Measurements from ENCODE around the gene LANCL1. TPM values are rescaled to one million over a fixed set of nuclear protein-coding genes. Genes with fewer than 3 reads are reported as not detected.

Gene LANCL1
- total and polyA plus RNA-seq, 2 donors from 2014 or later = 28.0 to 47.4 TPM

DNA sequence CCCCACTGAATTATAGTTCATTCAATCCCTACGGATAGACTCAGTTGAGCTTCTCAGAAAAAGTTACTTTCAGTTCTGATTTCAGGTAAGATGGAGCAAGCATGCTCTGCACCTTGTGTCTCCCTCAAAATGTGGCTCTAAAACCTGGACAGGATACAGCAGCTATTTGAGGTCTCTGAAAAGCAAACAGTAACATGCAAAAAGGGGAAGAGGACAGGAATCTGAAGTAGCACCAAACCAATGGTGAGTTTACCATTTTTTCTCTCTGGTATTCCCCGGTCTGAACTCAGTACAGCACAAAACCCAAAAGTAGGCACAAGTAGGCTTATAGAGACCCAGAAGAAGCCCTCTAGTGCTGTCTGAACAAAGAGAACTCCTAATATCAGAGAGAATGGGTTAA is 34.1 kb downstream of the LANCL1 start:
- peaks cover 0 to 23% (median 0%) of the 10 kb centered on the region in 3 donors for H3K36me3 ChIP-seq (ENCODE audit: control insufficient read depth in 2 of 3, insufficient read depth in 3 of 3, low read length in 3 of 3)
- TF ChIP-seq, protein P1, sequence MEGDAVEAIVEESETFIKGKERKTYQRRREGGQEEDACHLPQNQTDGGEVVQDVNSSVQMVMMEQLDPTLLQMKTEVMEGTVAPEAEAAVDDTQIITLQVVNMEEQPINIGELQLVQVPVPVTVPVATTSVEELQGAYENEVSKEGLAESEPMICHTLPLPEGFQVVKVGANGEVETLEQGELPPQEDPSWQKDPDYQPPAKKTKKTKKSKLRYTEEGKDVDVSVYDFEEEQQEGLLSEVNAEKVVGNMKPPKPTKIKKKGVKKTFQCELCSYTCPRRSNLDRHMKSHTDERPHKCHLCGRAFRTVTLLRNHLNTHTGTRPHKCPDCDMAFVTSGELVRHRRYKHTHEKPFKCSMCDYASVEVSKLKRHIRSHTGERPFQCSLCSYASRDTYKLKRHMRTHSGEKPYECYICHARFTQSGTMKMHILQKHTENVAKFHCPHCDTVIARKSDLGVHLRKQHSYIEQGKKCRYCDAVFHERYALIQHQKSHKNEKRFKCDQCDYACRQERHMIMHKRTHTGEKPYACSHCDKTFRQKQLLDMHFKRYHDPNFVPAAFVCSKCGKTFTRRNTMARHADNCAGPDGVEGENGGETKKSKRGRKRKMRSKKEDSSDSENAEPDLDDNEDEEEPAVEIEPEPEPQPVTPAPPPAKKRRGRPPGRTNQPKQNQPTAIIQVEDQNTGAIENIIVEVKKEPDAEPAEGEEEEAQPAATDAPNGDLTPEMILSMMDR (IDR thresholded peaks at IDR 0.05; ENCODE audit: borderline replicate concordance, extremely low read depth, insufficient read depth) = no peak
- H3K9ac ChIP-seq (ENCODE audit: low read length in 3 of 3) = no peak overlapping the region
- H3K9me3 ChIP-seq (ENCODE audit: control insufficient read depth in 2 of 3, insufficient read depth in 1 of 3, low read length in 3 of 3) = no peaks in the 10 kb centered on the region
- no peak for DNase-seq
- FAIRE-seq = no peak
- no peak overlapping the region for H3K27ac ChIP-seq (ENCODE audit: low read depth in 2 of 2, low read length in 2 of 2)
- no peaks in the 10 kb centered on the region for H3K4me1 ChIP-seq (ENCODE audit: control insufficient read depth in 2 of 3, insufficient read depth in 2 of 3, low read depth in 1 of 3, low read length in 3 of 3)
- no peak overlapping the region for H3K4me3 ChIP-seq (ENCODE audit: low read length in 3 of 3)
- intact Hi-C loops (cut with DNase I) = no loop called here
- no peaks in the 10 kb centered on the region for H3K27me3 ChIP-seq (ENCODE audit: control insufficient read depth, insufficient read depth, low read length)

DNA sequence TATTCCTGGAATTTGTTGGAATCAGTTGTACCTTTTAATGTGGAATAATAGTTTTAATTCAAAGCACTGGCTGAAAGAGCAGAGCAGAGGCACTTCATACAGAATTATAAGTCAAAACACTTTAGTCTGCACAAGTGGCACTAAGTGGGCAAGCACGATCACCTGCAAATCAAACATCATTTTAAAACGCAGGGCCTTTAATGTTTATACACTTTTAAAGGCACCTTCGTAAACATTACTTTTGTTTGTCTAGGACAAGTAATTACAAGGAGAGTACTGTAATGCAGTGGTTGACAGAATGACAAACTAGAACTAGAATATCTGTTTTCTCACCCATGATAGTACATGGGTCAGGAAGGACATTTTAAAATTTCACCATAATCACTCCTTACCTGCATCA is 36.4 kb downstream of the LANCL1 start:
- H3K27ac ChIP-seq (ENCODE audit: low read depth in 2 of 2, low read length in 2 of 2) = no peak overlapping the region
- peaks cover 3 to 39% (median 13%) of the 10 kb centered on the region in 3 donors for H3K36me3 ChIP-seq (ENCODE audit: control insufficient read depth in 2 of 3, insufficient read depth in 3 of 3, low read length in 3 of 3)
- no peak overlapping the region for H3K4me3 ChIP-seq (ENCODE audit: low read length in 3 of 3)
- H3K9ac ChIP-seq (ENCODE audit: low read length in 3 of 3) = no peak overlapping the region
- no peak for FAIRE-seq
- TF ChIP-seq, protein P1 (IDR thresholded peaks at IDR 0.05; ENCODE audit: borderline replicate concordance, extremely low read depth, insufficient read depth) = no peak
- H3K27me3 ChIP-seq (ENCODE audit: control insufficient read depth, insufficient read depth, low read length) = no peaks in the 10 kb centered on the region
- no peaks in the 10 kb centered on the region for H3K9me3 ChIP-seq (ENCODE audit: control insufficient read depth in 2 of 3, insufficient read depth in 1 of 3, low read length in 3 of 3)
- intact Hi-C loops (cut with DNase I) = no loop called here
- no peak for DNase-seq
- H3K4me1 ChIP-seq (ENCODE audit: control insufficient read depth in 2 of 3, insufficient read depth in 2 of 3, low read depth in 1 of 3, low read length in 3 of 3) = no peaks in the 10 kb centered on the region

DNA sequence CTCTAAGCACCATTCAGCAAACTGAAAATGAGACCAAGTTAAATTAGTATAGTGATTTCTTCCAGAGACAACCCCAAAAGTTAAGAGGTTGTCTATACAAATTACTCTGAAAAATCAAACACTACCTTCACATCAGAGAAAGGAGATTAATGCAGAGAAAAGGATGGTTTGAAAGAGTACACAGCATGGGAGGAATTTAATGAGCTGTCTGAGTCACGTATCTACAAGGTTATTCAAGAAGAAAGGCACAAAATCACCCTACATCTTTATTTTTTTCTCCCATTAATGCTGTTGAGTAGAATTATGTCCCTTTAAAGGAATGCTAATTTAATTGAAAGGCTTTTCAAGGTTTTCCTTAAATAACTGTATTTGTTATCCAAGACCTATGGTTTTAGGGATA is 41.1 kb downstream of the LANCL1 start:
- Histone ChIP-seq H3K4me3 (ENCODE audit: low read length in 3 of 3) (no peak overlapping the region), H3K36me3 (ENCODE audit: control insufficient read depth in 2 of 3, insufficient read depth in 3 of 3, low read length in 3 of 3) (peaks cover 3 to 50% (median 21%) of the 10 kb centered on the region in 3 donors), H3K4me1 (ENCODE audit: control insufficient read depth in 2 of 3, insufficient read depth in 2 of 3, low read depth in 1 of 3, low read length in 3 of 3) (no peaks in the 10 kb centered on the region), H3K27ac (ENCODE audit: low read depth in 2 of 2, low read length in 2 of 2) (no peak overlapping the region), H3K9me3 (ENCODE audit: control insufficient read depth in 2 of 3, insufficient read depth in 1 of 3, low read length in 3 of 3) (no peaks in the 10 kb centered on the region), H3K9ac (ENCODE audit: low read length in 3 of 3) (no peak overlapping the region), H3K27me3 (ENCODE audit: control insufficient read depth, insufficient read depth, low read length) (no peaks in the 10 kb centered on the region)
- FAIRE-seq (no peak), DNase-seq (no peak)
- TF ChIP-seq, protein P1 (IDR thresholded peaks at IDR 0.05; ENCODE audit: borderline replicate concordance, extremely low read depth, insufficient read depth) = no peak
- intact Hi-C loops (cut with DNase I) = no loop called here

DNA sequence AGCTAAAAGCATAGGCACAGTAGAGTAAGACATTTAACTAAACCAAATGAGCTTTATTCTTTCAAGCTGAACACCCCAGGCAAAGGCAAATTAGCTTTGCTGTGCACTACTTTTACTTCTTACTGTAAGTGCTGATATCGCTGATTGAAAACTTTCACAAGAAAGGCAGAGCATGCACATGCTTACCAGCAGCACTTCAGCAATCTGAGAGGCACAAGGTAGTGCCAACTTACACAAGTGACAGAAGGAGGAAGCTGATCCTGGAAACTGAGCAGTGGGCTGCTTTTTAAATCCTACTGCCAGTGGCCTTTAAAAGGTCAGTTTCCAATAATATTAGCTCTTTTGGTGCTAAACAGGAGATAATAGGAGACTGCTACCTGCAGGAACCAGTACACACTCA is 43.9 kb downstream of the LANCL1 start:
- TF ChIP-seq, protein P1 (IDR thresholded peaks at IDR 0.05; ENCODE audit: borderline replicate concordance, extremely low read depth, insufficient read depth) = no peak
- H3K4me1 ChIP-seq (ENCODE audit: control insufficient read depth in 2 of 3, insufficient read depth in 2 of 3, low read depth in 1 of 3, low read length in 3 of 3) = no peaks in the 10 kb centered on the region
- no peak overlapping the region for H3K27ac ChIP-seq (ENCODE audit: low read depth in 2 of 2, low read length in 2 of 2)
- no peak for DNase-seq
- FAIRE-seq = no peak
- H3K4me3 ChIP-seq (ENCODE audit: low read length in 3 of 3) = no peak overlapping the region
- H3K27me3 ChIP-seq (ENCODE audit: control insufficient read depth, insufficient read depth, low read length) = no peaks in the 10 kb centered on the region
- H3K36me3 ChIP-seq (ENCODE audit: control insufficient read depth in 2 of 3, insufficient read depth in 3 of 3, low read length in 3 of 3) = peaks cover 3 to 39% (median 21%) of the 10 kb centered on the region in 3 donors
- peaks cover 0 to under 1% (median 0%) of the 10 kb centered on the region in 3 donors for H3K9me3 ChIP-seq (ENCODE audit: control insufficient read depth in 2 of 3, insufficient read depth in 1 of 3, low read length in 3 of 3)
- H3K9ac ChIP-seq (ENCODE audit: low read length in 3 of 3) = no peak overlapping the region
- intact Hi-C loops (cut with DNase I) = no loop called here
